HG03039 (cell line): Measurements from ENCODE around the gene ABHD16B.

Experiments used
- ATAC-seq: cut with Tn5 transposase; IDR thresholded peaks from one replicate; pipeline ENCODE4 v1.9.1; 2021; ENCODE audit warnings: mild to moderate bottlenecking, moderate library complexity; ENCODE audit not compliant: unreplicated experiment

The ABHD16B gene

GRCh38 chr20:63861365-63861934, at the start of gene ABHD16B:
ABHD16B (plus strand) TSS chr20:63861498; CDS start chr20:63861541, 43 bp downstream.
- no peak for ATAC-seq

- ATAC-seq, result no peak
Observed at GRCh38 chr20:63814891-63815614, 46.2 kb upstream of the ABHD16B start.

GRCh38 chr20:63815615-63816253, 45.6 kb upstream of the ABHD16B start:
- ATAC-seq, result no peak

DNA sequence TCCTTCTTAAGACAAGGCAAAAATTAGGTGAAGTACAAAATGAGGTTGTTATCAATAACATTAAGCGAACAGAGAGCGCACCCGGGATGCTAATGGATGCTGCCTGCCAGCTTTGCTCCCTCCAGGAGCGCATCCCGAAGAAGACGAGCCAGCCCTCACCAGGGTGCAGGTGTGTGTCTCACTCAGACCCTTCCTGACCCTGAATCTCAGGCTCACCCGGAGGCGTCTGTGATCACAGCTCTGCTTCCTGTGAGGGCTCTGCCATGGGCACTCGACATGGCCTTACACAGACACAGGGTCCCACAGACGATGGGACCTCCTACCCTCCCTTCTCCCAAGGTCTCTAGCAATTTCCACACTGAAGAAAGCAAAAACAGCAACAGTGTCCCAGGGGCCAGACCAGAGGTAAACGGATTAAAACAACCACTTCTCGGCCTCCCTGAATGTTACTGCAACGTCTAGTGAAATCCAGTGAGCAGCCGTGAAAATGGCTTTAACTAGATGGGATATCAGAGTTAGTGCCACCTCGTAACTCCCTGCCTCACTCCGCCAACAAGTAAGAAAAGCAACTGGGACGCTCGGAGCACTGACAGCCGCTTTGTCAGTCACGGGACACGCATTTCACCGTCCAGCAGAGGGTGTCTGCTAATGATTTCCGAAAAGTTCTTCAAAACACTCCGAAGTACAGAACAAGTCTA, 41.9 kb upstream of the ABHD16B start:
- ATAC-seq, result no peak

DNA sequence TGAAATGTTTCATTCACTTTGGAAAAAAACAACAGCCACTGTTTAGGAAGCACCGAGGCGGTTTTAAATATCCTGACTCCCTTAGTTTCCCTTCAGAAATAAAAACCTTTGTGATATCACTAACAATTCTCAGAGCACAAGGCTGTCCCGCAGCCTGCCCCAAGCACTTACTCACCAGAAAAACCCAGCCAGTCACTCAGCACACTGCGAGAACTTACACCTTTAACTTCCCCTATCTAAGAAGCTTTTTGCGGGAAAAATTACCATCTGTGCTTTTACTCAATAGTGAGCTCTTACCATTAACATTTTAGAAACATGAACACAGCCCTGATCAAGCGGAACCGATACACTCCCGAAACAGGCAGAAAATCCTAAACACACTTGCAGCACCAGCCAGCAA, 39.5 kb upstream of the ABHD16B start:
- no peak for ATAC-seq

GRCh38 chr20:63822276-63822696, 39.0 kb upstream of the ABHD16B start:
- ATAC-seq, result no peak

- ATAC-seq, result no peak
Observed at GRCh38 chr20:63823691-63824311, 37.5 kb upstream of the ABHD16B start.

DNA sequence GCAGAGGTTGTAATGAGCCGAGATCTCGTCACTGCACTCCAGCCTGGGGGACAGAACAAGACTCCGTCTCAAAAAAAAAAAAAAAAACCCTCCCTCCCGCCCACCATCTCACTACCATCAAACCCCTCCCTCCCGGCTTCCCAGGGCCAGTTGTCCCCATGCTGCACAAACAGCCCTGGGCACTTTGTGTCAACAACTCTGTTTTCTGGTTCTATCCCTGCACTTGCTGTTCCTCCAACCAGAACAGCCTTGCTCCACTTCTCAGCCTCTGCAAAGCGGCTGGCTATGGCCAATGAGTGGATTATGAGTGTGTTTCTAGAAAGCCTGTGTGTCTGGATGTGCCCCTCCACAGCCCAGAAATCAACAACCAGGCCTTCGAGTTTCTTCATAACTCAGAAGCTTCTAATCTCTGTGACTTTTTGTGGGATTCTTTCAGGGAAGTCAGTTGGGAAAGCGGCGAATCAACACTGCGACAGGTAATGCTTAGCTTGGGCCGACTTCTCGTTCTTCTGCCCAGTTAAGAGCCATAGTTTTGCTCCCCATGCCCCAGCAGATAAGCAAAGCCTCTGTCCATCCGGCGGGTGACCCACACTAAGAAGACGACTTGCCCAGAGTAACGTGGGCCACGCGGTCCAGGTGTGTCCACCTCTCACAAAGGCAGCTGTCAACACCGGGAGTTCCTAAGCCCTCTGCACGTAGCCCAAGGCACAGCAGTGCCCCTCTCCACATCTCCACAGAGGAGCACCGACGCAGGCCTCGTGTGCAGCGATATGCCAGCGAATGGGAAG, 35.8 kb upstream of the ABHD16B start:
- ATAC-seq, result no peak

DNA sequence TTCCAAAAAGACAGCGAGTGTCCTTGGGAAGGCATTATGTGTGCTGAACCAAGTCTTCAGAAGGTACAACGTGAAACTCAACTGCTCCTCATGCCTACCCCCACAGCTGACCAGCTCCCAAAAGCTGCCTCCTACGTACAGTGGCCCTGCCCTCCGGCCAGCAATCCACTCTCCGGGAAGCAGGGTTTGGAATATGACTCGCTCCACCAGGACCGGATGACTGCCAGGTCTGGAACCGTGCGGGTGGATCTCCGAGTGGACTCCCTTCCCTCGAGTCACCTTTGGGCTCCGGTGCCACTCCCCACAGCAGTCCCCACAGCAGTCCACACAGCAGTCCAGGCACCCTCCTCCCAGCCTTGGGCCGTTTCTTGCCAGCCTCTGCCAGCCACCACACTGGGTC, 34.5 kb upstream of the ABHD16B start:
- no peak for ATAC-seq

GRCh38 chr20:63828124-63828523, 33.2 kb upstream of the ABHD16B start:
- ATAC-seq, result no peak

DNA sequence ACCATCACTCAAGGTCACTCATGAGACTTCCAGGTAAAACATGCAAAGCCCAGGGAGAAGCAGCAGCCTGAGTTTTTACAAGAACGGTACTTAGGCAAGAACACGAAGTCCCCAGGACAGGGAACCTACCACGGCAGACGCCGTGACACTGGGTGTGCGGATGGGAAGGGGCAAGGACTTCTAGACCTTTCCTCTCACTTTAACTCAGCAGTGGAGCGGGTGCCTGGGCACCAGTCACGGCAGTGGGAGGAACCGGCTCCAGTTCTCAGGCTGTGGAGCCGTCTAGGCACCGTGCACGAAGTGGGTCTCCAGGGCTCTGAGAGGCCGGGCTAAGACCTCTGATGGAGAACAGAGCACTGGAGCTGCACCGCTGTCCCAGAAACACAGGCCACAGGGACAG, 32.8 kb upstream of the ABHD16B start:
- no peak for ATAC-seq

- no peak for ATAC-seq
Observed at GRCh38 chr20:63828951-63829350, 32.3 kb upstream of the ABHD16B start.

GRCh38 chr20:63829603-63829944, 31.7 kb upstream of the ABHD16B start:
- no peak for ATAC-seq

DNA sequence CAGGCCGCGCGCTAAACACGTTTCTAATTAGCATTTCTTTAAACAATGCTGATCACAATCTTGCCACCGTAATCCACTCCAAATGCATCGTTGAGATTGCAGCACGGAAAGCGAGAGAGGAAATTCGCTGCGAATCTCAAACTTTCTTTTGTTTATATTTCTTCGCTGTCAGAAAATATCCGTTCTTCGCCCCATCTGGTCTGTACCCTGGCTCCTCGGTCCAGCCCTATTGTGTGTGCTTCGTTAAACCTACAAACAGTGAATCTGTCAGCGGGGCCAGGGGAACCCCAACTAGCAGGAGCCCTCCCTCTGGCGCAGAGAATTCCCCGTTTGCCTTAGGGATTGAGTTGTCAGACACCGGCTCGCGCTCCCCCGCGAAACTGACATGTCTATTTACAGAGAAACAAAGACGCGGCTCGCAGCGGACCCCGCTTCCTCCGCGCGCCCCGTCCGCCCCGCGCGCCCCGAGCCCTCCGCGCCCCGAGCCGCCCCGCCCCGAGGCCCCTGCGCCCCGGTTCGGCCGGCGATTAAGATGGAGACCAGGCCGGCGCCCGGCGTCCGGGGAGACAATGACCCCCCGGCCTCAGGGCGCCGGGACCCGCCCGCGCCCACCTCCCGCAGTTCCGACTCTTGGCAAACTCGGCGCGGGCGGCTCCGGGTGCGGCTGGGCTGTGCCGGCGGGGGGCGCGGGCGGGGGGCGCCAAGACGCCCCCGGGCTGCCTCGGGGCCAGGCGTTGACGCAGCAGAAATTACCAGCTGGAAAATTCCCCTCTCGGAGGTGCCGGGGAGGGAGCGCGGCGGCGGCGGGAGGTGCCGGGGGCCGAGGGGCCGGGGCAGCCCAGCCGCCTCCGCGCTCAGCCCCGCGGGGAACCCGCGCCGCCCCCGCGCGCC, 31.1 kb upstream of the ABHD16B start:
- no peak for ATAC-seq

GRCh38 chr20:63830841-63831588, 30.3 kb upstream of the ABHD16B start, which contains the start of gene ZBTB46:
ZBTB46 (minus strand) TSS chr20:63831264; CDS start chr20:63790757, 40,507 bp downstream.
- ATAC-seq, result peak; percentile 60

GRCh38 chr20:63831646-63831992, 29.7 kb upstream of the ABHD16B start:
- no peak for ATAC-seq

GRCh38 chr20:63831993-63832686, 29.2 kb upstream of the ABHD16B start:
- no peak for ATAC-seq
